Glomerular visceral epithelial cell (primary cell): ENCODE data around the gene ATG2A.

Experiments used
- DNase-seq: peaks from one replicate; pipeline ENCODE4 v3.0.0-alpha.2; 2016; ENCODE audit errors: extremely low spot score

Gene ATG2A

DNA sequence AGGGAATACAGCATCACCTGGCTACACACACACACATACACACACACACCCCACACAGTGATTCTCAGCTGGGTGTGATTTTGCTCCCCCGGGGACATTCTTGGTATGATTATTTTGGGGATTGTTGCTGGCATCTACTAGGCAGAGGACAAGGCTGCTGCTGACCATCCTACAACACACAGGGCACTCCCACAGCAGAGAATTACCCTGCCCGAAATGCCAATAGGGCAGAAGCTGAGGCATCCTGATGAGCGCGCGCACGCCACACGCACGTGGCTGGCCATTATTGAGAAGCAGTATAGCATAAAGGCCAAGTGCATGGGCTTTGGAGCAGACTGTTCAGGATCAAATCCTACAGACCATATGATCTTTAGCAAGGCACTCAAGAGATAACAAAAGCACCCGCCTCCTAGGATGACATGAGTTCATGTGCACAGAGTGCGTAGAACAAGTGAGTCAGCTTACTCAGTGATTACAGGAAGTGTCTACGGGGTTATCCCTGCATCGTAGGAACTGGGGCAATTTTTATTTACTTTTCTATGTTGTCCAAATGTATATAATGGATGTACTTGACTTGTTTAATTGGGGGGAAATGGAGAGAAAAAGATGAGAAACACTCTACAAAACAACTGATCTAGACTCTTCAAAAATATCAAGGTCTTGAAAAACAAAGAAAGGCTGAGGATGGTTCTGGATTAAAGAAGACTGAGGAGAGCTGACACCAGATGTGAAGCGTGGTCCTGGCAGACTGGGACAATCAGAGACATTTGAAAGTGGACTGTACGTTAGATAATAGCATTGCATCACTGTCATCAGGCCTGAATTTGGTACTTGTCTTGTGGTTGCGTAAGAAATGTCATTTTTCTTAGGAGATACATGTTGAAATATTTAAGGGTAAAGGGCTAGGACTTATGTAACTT is 31.4 kb downstream of the ATG2A start:
- DNase-seq = peak; percentile 46

GRCh38 chr11:64884019-64884418 is 33.0 kb downstream of the ATG2A start:
- DNase-seq = no peak

DNA sequence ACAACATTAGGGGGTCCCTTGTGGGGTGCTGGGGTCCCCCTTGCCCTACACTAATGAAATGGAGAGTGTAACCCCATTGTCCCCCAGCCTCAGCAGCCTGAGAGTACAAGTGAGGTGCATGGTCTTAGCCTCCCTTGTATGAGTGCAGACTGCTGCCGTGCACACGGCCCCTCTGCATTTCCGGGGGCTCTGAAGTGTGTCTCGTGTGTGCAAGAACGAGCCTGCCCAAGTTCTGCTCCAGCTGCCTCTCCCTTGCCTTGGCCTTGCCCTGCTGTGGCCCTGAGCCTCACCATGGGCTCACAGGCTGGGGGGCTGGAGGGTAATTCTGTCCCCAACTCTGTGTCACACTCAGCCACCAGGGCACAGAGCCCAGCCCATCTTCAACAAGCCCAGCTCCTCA is 33.4 kb downstream of the ATG2A start:
- DNase-seq = no peak

DNA sequence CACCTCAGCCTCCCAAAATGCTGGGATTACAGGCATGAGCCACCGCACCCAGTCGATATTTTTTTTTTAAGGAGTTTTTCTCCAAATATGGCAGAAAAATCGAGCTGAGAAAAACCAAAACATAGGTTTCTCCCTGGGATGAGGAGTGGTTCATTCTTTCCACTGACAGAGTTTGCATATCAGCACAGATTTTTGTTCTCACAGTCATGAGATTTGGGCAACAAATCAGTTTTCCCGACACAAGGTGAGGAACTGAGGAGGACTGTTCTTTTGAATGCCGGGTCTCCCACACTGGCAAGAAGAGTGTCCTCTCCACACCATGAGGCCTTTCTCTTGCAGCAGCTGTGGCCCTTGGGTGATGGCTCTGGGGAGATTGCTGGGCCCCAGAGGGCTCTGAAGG is 34.8 kb downstream of the ATG2A start:
- DNase-seq = no peak

DNA sequence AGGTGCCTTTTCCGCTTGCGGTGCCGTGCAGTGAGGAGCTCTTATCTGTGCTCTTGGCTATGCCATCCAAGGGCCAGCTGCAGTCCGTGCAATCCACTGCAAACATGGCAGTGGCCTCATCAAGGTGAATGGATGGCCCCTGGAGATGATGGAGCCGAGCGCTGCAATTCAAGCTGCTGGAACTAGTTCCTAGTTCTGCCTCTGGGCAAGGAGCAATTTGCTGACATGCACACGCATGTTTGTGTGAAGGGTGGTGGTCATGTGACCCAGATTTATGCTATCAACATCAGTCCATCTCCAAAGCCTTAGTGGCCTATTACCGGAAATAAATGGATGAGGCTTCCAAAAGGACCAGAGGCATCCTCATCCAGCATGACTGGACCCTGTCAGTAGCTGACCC is 35.5 kb downstream of the ATG2A start:
- DNase-seq = no peak

DNA sequence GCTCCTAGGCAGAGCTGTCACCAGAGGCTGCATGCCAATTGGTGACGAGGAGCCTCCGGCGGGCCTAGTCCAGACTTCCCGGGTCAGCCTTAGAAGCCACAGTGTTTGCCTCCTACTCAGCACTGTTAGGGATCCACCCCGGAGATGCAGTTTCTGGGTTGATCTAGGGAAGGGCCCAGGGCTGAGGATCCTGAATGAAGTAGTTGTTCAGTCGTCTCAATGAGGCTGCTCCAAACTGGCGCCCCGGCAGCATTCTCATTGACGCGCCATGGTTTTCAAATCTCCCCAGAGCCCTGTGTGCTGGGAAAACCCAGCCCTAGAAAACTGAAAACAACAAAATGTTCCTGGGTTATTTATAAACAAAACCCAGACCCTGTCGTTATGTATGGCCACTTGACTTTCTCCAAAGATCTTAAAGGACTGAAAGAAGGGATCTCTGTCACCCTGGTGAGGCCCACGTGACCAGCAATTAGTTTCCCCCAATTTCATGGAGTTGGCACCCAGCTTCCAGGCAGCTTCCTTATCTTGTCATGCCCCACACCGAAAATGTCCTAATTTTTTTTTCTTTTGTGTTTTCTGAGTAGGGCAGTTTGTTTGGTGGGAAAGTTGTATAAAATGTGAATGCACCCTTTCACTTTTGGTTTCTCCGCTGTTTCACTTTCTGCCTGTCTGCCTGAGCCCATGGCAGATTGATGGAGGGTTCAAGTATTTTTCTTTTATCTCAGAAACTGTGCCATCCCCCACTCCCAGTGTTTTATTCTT is 36.6 kb downstream of the ATG2A start:
- no peak for DNase-seq

GRCh38 chr11:64879244-64879900 is 37.6 kb downstream of the ATG2A start:
- DNase-seq = no peak

DNA sequence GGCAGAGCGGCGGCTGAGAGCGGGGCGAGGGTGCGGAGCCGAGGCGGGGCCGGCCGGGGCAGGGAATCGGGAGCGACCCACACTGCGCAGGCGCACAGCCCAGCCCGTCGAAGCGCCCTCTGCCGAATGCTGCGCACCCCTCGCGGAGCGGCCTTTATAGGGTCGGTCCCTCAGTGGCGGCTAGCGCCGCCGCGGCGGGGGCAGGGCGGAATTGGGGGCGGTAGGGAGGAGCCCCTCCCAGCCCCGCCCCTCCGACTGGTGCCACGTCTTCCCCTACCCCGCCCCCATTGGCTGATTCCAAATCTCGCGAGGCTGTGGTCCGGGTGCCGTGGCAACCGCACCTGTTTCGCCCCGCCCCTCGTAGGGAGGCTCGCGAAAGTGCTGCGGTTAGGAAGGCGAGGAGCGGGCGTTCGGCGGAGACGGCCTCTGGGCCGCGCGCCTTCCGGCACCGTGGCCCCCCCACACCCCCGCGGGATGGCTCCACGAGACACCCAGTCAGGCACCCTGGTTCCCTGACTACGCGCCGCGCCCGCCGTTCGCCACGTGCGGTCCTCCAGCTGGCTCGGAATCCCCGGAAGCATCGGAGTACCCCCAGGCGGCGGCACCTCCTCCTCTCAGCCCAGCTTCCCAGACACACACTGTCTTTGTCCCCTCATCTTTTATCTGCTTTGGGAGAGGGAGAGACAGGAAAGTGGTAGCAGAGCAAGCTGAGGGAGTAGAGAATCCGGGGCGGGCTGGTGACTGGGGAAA is 38.3 kb downstream of the ATG2A start, which contains the start of gene EHD1:
Gene EHD1 (minus strand): TSS at position 128 of the 750 bp plus-strand sequence. CDS start 157 bp downstream, outside the sequence.
- peak; percentile 98 for DNase-seq

DNA sequence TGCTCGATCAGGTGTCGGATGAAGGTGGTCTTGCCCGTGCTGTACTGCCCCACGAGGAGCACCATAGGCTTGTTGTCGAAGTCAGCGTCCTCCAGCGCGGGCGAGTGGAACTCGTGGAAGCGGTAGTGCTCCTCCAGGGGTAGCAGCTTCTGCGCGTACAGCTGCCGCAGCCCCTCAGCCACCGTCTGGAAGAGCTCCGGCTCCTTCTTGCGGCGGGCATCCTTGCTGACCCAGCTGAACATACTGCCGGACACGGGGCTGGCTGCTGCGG is 38.9 kb downstream of the ATG2A start:
- no peak for DNase-seq

DNA sequence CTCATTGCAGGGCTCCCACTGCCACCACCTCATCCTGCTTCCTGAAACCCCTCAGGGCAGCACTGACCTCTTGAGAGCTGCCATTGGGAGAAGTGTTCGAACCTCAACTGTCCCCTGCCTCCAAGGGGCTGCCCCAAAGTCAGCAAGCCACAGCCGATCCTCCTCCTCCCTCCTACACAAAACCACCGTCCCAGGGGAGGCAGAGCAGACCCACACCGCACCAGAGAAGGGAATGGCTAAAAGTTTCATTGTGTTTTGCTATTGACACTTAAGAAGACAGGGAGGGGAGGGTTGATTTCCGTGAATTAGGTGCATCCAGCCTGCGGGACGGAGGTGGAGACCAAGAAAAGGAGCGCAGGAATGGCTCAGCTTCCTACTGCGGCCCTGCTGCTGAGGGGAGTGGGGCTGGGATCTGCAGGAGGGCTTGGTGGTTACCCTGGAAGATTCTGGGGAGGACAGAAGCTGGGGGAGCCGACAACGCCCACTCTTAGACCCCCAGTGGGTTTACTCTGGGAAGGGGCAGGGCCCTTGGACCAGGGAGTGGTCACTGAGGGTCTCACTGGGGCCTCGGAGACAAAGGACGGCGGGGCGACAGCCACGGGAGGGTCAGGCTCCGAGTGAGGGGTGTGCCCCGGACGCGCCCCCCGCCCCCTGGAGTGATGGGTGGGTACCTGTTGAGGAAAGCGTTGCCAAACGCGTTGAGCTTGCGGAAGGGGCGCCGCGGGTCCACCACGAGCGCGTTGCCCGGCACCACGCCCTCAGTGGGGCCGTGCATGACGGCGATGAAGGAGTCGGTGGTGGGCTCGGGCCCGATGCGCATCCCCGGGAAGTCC is 39.4 kb downstream of the ATG2A start:
- no peak for DNase-seq

DNA sequence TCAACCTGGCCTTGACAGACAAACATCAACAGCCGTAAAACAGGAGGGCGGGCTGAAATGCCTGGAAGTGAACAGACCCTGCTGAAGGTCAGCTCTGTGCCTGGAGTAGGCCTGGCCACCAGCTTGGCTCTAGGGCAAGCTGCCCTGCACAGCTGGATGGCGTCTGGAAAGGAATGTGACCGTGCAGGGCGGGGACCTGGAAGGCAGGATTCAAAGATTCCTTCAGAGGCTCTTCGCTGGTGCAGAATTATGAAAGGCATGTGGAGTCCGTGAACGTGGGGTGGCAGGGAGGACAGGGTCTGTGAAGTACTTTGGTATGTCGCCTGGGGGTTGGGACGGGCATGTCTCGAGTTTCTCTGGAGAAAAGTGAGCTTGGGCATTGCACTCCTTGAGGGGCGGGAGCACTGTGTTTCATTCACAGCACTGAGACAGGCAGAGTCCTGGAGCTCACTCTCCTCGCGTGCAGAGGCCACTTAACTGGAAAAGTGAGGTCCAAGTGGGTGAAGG is 40.1 kb downstream of the ATG2A start:
- peak; percentile 60 for DNase-seq

DNA sequence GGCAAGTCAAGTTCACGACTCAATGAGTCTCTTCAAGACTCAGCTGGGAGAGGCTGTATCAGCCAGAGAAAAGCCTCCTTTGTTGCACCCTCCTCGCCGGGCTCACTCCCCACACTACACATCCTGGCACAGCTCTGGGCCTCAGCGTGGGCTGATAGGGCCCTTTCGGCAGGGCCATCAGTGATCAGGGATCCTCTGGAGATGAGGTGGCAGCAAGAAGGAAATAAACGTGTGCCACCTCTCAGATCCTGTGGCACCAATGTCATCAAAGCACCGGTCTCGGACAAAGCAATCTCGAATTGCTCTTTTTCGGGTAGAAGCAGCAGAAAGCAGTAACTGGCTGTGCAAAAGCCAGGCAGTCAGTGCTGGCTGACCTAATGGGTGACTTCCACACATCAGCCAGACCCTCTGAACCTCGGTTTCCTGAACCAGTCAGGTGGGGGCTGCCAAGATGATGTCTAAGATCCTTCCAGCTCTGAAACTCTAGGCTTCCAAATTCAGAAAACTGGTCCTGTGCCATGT is 40.7 kb downstream of the ATG2A start:
- DNase-seq = no peak

DNA sequence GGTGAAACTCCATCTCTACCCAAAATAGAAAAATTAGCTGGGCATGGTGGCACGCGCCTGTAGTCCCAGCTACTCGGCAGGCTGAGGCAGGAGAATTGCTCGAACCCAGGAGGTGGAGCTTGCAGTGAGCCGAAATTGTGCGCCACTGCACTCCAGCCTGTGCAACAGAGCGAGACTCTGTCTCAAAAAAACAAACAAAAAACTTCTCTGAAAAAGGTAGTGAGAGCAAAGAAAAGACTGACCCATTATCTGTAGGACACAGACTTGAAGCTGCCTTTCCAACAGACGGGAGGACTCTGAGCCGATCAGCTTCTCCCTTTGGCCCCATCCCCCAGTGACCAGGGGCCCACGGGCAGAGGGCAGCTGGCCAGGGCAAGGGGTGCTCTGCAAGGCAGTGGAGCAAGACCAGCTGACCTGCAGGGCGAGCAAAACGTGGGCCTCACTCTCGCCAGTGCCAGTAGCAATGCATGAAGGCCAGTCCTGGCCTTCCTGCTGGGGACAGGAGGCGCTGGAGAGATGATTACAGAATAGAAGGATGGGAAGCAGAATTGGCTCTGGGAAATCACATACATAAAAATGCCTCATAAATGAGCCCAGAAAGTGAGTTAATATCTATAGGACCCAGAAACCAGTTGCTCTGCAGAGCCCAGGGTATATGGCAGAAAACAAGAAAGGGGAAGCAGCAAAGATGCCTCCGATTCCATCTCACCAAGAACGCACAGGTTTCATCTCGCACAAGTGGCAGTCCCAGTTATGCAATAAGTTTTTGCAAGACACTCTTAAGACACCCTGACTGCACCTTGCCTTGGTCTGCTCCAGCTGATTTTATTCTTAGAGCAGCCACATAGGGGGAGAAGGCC is 41.4 kb downstream of the ATG2A start:
- DNase-seq = no peak

GRCh38 chr11:64874308-64875240 is 42.4 kb downstream of the ATG2A start:
- no peak for DNase-seq

- no peak for DNase-seq
Measured at GRCh38 chr11:64872790-64873488, 44.1 kb downstream of the ATG2A start.

DNA sequence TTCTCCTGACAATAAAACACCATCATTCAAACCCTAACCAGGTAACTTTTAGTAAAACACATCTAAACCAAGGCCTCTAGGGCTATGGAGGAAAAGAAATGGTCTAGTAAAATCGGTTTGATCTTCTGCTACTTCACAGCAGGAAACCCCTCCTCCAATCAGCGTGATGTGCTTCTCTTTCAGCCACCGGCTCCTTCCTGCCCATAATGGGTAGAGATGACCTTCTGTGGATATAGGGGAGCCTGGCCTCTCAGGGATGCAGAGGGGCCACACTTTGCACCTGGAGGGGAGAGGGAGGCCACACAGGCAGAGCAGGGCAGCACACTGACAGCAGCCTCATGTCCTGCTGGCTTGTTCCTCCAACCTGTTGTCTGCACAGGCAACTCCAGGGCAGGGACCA is 45.5 kb downstream of the ATG2A start:
- no peak for DNase-seq

DNA sequence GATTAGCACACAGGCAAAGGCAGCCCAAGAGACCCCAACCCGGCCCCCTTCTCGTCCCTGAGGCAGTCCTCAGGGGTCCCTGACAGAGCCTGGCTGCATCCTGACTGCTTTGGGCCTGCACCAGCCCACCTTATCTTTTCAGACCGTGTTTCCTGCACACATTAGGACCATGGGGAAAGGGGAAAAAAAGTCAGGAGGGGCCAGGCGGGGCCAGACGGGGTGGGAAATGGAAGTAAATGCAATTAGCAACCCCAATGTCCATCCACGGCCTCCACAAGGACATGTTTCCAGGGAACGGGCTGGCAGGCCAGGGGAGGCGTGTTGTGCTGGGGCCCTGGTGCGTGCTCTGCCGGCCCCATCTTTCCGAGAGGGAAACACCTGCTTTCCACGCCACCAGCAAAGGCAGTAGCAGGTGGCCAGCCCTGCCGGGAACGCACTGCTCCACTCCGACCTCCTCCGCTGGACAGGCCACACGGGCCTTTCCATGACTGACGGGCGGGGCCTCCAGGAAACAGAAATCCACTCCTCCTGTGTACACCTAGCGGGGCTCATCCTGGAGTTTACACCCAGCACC is 46.0 kb downstream of the ATG2A start:
- no peak for DNase-seq
